NT2/D1 (cell line): ENCODE measurements around the gene ULK4.

Experiments
- SUZ12 ChIP-seq: IDR thresholded peaks from 2 replicates; pipeline ENCODE4 v1.6.1; 2011; ENCODE audit not compliant: insufficient read length, insufficient read depth; ENCODE audit errors: extremely low read depth
- YY1 ChIP-seq: IDR thresholded peaks from 2 replicates; pipeline ENCODE4 v1.6.1; 2011; ENCODE audit not compliant: insufficient read length, insufficient read depth
- ZNF274 ChIP-seq: IDR thresholded peaks from 2 replicates; pipeline ENCODE4 v1.6.1; 2011; ENCODE audit warnings: mild to moderate bottlenecking, low read depth, low read length

GRCh38 chr3:41467481-41467880 lies 494.4 kb downstream of the ULK4 start:
- TF ChIP-seq ZNF274 (no peak), SUZ12 (no peak), YY1 (no peak)
